T-helper 22 cell (primary cell): Measurements from ENCODE around the gene ERCC6L.
A peak's percentile ranks its signal among the peaks of the same experiment; 100 is the strongest.

Experiments used
- DNase-seq: peaks from one replicate; pipeline ENCODE4 v3.0.0-alpha.2; 2020; ENCODE audit warnings: low read depth

Gene ERCC6L

GRCh38 chrX:72238721-72239475 is at the start of gene ERCC6L:
ERCC6L (minus strand) TSS chrX:72239027; CDS start chrX:72238911, 116 bp downstream.
- peak; percentile 68 for DNase-seq

- DNase-seq = no peak
Measured at GRCh38 chrX:72282302-72282701, 43.5 kb upstream of the ERCC6L start.

- no peak for DNase-seq
Measured at GRCh38 chrX:72280321-72280845, 41.6 kb upstream of the ERCC6L start.

GRCh38 chrX:72276478-72276953 is 37.7 kb upstream of the ERCC6L start:
- no peak for DNase-seq

GRCh38 chrX:72274526-72274925 is 35.7 kb upstream of the ERCC6L start:
- DNase-seq = peak; percentile 13

GRCh38 chrX:72273718-72274117 is 34.9 kb upstream of the ERCC6L start:
- DNase-seq = peak; percentile 12

- DNase-seq = no peak
Measured at GRCh38 chrX:72272868-72273267, 34.0 kb upstream of the ERCC6L start.

GRCh38 chrX:72271812-72272211 is 33.0 kb upstream of the ERCC6L start:
- DNase-seq = no peak

- no peak for DNase-seq
Measured at GRCh38 chrX:72271091-72271788, 32.4 kb upstream of the ERCC6L start.

GRCh38 chrX:72270316-72270866 is 31.6 kb upstream of the ERCC6L start:
- DNase-seq = no peak

GRCh38 chrX:72269671-72270251 is 30.9 kb upstream of the ERCC6L start:
- peak; percentile 12 for DNase-seq

GRCh38 chrX:72268597-72269365 is 30.0 kb upstream of the ERCC6L start:
- no peak for DNase-seq

GRCh38 chrX:72265263-72265662 is 26.4 kb upstream of the ERCC6L start:
- DNase-seq = no peak

- no peak for DNase-seq
Measured at GRCh38 chrX:72262077-72262476, 23.2 kb upstream of the ERCC6L start.

GRCh38 chrX:72260448-72260847 is 21.6 kb upstream of the ERCC6L start:
- no peak for DNase-seq

GRCh38 chrX:72258174-72258573 is 19.3 kb upstream of the ERCC6L start:
- no peak for DNase-seq

GRCh38 chrX:72255864-72256263 is 17.0 kb upstream of the ERCC6L start:
- DNase-seq = no peak

- DNase-seq = no peak
Measured at GRCh38 chrX:72255445-72255844, 16.6 kb upstream of the ERCC6L start.

- DNase-seq = no peak
Measured at GRCh38 chrX:72254816-72255215, 16.0 kb upstream of the ERCC6L start.

- no peak for DNase-seq
Measured at GRCh38 chrX:72253686-72254085, 14.9 kb upstream of the ERCC6L start.

- no peak for DNase-seq
Measured at GRCh38 chrX:72247206-72247942, 8.5 kb upstream of the ERCC6L start.
